Neural crest cell (in vitro differentiated cells): ENCODE results near the gene C20orf96. TPM values are rescaled to one million over a fixed set of nuclear protein-coding genes. Genes with fewer than 3 reads are reported as not detected.
"Not testable (repeated sequence)": the region's sequence is repeated elsewhere in the genome, so short reads cannot be mapped to it uniquely, and the experiment has no call there.

Experiments
- DNase-seq: peaks from one replicate; pipeline ENCODE4 v3.0.0; 2021; ENCODE audit warnings: low read depth, mixed read lengths, low spot score
- H3K27ac Mint-ChIP-seq: one replicate; pipeline ENCODE4 v1.8.0; 2021; ENCODE audit warnings: mild to moderate bottlenecking, mixed read lengths; ENCODE audit not compliant: unreplicated experiment
- H3K27me3 Mint-ChIP-seq: 2 replicates; pipeline ENCODE4 v1.8.0; 2021; ENCODE audit warnings: low read depth, mild to moderate bottlenecking, mixed read lengths
- H3K36me3 Mint-ChIP-seq: 2 replicates; pipeline ENCODE4 v1.8.0; 2021; ENCODE audit warnings: low read depth, mild to moderate bottlenecking, mixed read lengths
- H3K4me1 Mint-ChIP-seq: 2 replicates; pipeline ENCODE4 v1.8.0; 2021; ENCODE audit warnings: mixed read lengths
- H3K4me3 Mint-ChIP-seq: one replicate; pipeline ENCODE4 v1.8.0; 2021; ENCODE audit warnings: mild to moderate bottlenecking, mixed read lengths
- H3K9me3 Mint-ChIP-seq: 2 replicates; pipeline ENCODE4 v1.8.0; 2021; ENCODE audit warnings: mixed read lengths
- total RNA-seq: library from RNA; stranded (reverse); gene quantifications from 2 replicates; pipeline ENCODE4 v1.2.1, GENCODE V29; 2021
- TF ChIP-seq, protein P1 (sequence below): fragments of 200-600 bp; sonication (generic); conservative IDR thresholded peaks from 2 replicates; pipeline ENCODE4 v1.5.0; 2021; ENCODE audit warnings: antibody characterized with exemption, mild to moderate bottlenecking

The C20orf96 gene
- total RNA-seq, 1 donor from 2014 or later, result 34.0 TPM

- Mint-ChIP-seq H3K9me3 (peaks cover 2% of the 10 kb centered on the region), H3K4me1 (no peaks in the 10 kb centered on the region), H3K27ac (no peak within 1 kb of the TSS), H3K36me3 (no peaks in the 10 kb centered on the region), H3K27me3 (peaks cover 65% of the 10 kb centered on the region), H3K4me3 (no peak within 1 kb of the TSS)
- DNase-seq, result no peak
- TF ChIP-seq, protein P1, sequence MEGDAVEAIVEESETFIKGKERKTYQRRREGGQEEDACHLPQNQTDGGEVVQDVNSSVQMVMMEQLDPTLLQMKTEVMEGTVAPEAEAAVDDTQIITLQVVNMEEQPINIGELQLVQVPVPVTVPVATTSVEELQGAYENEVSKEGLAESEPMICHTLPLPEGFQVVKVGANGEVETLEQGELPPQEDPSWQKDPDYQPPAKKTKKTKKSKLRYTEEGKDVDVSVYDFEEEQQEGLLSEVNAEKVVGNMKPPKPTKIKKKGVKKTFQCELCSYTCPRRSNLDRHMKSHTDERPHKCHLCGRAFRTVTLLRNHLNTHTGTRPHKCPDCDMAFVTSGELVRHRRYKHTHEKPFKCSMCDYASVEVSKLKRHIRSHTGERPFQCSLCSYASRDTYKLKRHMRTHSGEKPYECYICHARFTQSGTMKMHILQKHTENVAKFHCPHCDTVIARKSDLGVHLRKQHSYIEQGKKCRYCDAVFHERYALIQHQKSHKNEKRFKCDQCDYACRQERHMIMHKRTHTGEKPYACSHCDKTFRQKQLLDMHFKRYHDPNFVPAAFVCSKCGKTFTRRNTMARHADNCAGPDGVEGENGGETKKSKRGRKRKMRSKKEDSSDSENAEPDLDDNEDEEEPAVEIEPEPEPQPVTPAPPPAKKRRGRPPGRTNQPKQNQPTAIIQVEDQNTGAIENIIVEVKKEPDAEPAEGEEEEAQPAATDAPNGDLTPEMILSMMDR, result no peak
Observed at GRCh38 chr20:257419-257818, 33.1 kb downstream of the C20orf96 start, which contains the start of gene DEFB132. DEFB132 (plus strand) TSS chr20:257724; CDS start chr20:257779, 55 bp downstream.

DNA sequence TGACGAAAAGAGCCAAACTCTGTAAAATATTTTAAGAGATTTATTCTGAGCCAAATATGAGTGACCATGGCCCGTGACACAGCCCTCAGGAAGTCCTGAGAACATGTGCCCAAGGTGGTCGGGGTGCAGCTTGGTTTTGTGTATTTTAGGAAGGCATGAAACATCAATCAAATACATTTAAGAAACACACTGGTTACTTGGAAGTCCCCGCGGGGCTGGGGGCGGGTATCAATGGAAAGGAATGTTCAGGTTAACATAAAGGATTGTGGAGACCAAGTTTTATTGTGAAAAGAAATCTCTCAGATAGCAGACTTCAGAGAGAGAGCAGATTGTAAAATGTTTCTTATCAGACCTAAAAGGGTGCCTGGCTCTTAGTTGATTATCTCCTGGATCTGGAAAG, 37.1 kb downstream of the C20orf96 start:
- not testable (repeated sequence) for H3K27ac Mint-ChIP-seq, DNase-seq, H3K9me3 Mint-ChIP-seq, H3K36me3 Mint-ChIP-seq, H3K4me3 Mint-ChIP-seq, H3K4me1 Mint-ChIP-seq
- peaks cover 65% of the 10 kb centered on the region for H3K27me3 Mint-ChIP-seq

GRCh38 chr20:252801-253200, 37.7 kb downstream of the C20orf96 start:
- DNase-seq, result no peak
- Mint-ChIP-seq H3K27me3 (peaks cover 58% of the 10 kb centered on the region), H3K27ac (no peak overlapping the region), H3K4me3 (no peak overlapping the region), H3K9me3 (peaks cover 2% of the 10 kb centered on the region), H3K36me3 (no peaks in the 10 kb centered on the region), H3K4me1 (no peaks in the 10 kb centered on the region)
- TF ChIP-seq, protein P1, result no peak

DNA sequence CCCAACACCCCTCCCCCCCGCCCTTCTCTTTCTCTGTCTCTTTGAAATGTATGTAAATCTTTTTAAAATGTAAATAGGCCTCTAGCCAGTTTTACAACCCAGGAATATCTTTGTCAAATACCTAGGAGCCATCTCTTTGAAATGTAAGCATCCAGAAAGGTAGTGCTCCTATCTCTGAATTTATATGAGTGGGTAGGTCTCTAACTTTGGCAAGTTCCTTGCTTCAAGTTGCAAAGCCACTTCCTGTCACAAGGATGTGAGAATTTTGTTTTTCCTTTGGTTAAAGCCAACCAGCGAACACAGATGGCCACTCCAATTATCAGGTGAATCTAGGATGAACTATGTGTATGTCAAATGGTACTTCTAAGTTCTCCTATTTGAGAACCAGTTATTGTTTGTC, 39.2 kb downstream of the C20orf96 start:
- TF ChIP-seq, protein P1, result no peak
- Mint-ChIP-seq H3K27ac (no peak overlapping the region), H3K36me3 (no peaks in the 10 kb centered on the region), H3K9me3 (peaks cover 2% of the 10 kb centered on the region), H3K4me3 (no peak overlapping the region), H3K4me1 (no peaks in the 10 kb centered on the region), H3K27me3 (peaks cover 48% of the 10 kb centered on the region)
- no peak for DNase-seq

- H3K4me1 Mint-ChIP-seq, result no peaks in the 10 kb centered on the region
- no peaks in the 10 kb centered on the region for H3K36me3 Mint-ChIP-seq
- no peaks in the 10 kb centered on the region for H3K9me3 Mint-ChIP-seq
- no peak overlapping the region for H3K27ac Mint-ChIP-seq
- no peak overlapping the region for H3K4me3 Mint-ChIP-seq
- no peak for DNase-seq
- TF ChIP-seq, protein P1, result no peak
- H3K27me3 Mint-ChIP-seq, result peaks cover 77% of the 10 kb centered on the region
Observed at GRCh38 chr20:242905-243304, 47.6 kb downstream of the C20orf96 start.

DNA sequence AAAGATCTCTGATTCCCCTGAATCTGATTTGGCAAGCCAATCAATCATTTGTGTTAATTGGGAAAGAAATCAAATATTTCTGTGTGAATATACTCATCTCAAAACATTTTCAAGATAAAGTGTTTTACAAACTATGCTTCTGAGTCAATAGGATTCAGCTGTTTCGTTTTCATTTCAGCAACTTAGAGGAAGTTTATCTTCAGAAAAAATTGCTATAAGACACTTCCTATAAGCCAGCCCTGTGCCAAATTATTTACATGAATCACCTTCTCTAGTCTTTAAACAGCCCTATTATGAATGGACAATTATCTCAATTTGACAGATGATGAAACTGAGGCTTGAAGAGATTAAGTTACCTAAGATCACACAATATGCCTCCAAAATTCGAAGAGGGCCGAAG, 52.6 kb downstream of the C20orf96 start:
- H3K27ac Mint-ChIP-seq, result no peak overlapping the region

More for the DNA sequence above, 52.6 kb downstream of the C20orf96 start:
- H3K9me3 Mint-ChIP-seq, result no peaks in the 10 kb centered on the region
- no peaks in the 10 kb centered on the region for H3K36me3 Mint-ChIP-seq
- no peaks in the 10 kb centered on the region for H3K4me1 Mint-ChIP-seq
- H3K27me3 Mint-ChIP-seq, result peaks cover 52% of the 10 kb centered on the region
- H3K4me3 Mint-ChIP-seq, result no peak overlapping the region
- TF ChIP-seq, protein P1, result no peak
- no peak for DNase-seq
